Ovary (tissue), 3 donors: ENCODE results near the gene ALPP.

Experiments
- EP300 ChIP-seq: sonication (generic); formaldehyde crosslinking; IDR thresholded peaks from one replicate; pipeline ENCODE4 v1.6.1; 2017; ENCODE audit warnings: antibody characterized with exemption
- POLR2A ChIP-seq: fragments of 450-650 bp; IDR thresholded peaks from one replicate; pipeline ENCODE4 v1.6.1; 2017; ENCODE audit warnings: antibody characterized with exemption, mild to moderate bottlenecking, moderate library complexity
- TF ChIP-seq, protein P1 (sequence below), 3 donors: fragments of 450-650 bp in 2 of 3; fragments of 200-600 bp in 1 of 3; IDR thresholded peaks; one replicate each; pipeline versions ENCODE4 v1.5.1 to v1.8.0; 2016 to 2022; ENCODE audit warnings: antibody characterized with exemption in 3 of 3, mild to moderate bottlenecking in 1 of 3
- donor health status: DM: no; HTN: no; CAD: no.

- TF ChIP-seq, protein P1, sequence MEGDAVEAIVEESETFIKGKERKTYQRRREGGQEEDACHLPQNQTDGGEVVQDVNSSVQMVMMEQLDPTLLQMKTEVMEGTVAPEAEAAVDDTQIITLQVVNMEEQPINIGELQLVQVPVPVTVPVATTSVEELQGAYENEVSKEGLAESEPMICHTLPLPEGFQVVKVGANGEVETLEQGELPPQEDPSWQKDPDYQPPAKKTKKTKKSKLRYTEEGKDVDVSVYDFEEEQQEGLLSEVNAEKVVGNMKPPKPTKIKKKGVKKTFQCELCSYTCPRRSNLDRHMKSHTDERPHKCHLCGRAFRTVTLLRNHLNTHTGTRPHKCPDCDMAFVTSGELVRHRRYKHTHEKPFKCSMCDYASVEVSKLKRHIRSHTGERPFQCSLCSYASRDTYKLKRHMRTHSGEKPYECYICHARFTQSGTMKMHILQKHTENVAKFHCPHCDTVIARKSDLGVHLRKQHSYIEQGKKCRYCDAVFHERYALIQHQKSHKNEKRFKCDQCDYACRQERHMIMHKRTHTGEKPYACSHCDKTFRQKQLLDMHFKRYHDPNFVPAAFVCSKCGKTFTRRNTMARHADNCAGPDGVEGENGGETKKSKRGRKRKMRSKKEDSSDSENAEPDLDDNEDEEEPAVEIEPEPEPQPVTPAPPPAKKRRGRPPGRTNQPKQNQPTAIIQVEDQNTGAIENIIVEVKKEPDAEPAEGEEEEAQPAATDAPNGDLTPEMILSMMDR (IDR thresholded peaks at IDR 0.05), result no peak
- no peak for TF ChIP-seq POLR2A
- TF ChIP-seq EP300, result no peak
These were observed 37.4 kb downstream of the ALPP start for GRCh38 chr2:232415736-232416520.
